Stimulated activated CD4-positive, alpha-beta T cell treated with anti-CD3 and anti-CD28 coated beads, Interleukin-12 subunit alpha, Interleukin-12 subunit beta, amount 100 ng/mL, for 48 hours (primary cell): ENCODE measurements around the gene PI4KA.
"Not testable (repeated sequence)": the region's sequence is repeated elsewhere in the genome, so short reads cannot be mapped to it uniquely, and the experiment has no call there.

Experiments
- DNase-seq, 3 donors: peaks; one replicate each; pipeline ENCODE4 v3.0.0-alpha.2; 2020; ENCODE audit warnings: low read depth in 2 of 3, low spot score in 1 of 3

PI4KA gene

GRCh38 chr22:20727118-20728015, 131.2 kb downstream of the PI4KA start:
- DNase-seq, result no peak

GRCh38 chr22:20725987-20726558, 132.5 kb downstream of the PI4KA start:
- no peak for DNase-seq

- DNase-seq, result no peak
Observed at GRCh38 chr22:20724676-20725454, 133.7 kb downstream of the PI4KA start.

GRCh38 chr22:20721409-20722218, 137.0 kb downstream of the PI4KA start:
- no peak for DNase-seq

GRCh38 chr22:20720692-20721408, 137.8 kb downstream of the PI4KA start:
- DNase-seq, result no peak

GRCh38 chr22:20718727-20719126, 139.9 kb downstream of the PI4KA start:
- DNase-seq, result not testable (repeated sequence)

GRCh38 chr22:20717981-20718380, 140.6 kb downstream of the PI4KA start:
- not testable (repeated sequence) for DNase-seq

- not testable (repeated sequence) for DNase-seq
Observed at GRCh38 chr22:20717213-20717866, 141.3 kb downstream of the PI4KA start.

GRCh38 chr22:20713116-20713515, 145.5 kb downstream of the PI4KA start:
- DNase-seq, result not testable (repeated sequence)

GRCh38 chr22:20709966-20710365, 148.6 kb downstream of the PI4KA start:
- not testable (repeated sequence) for DNase-seq

- DNase-seq, result not testable (repeated sequence)
Observed at GRCh38 chr22:20707549-20708118, 151.0 kb downstream of the PI4KA start.

- not testable (repeated sequence) for DNase-seq
Observed at GRCh38 chr22:20703816-20704609, 154.6 kb downstream of the PI4KA start.

- DNase-seq, result peak in 2 of 3 donors; percentile 20 to 49
Observed at GRCh38 chr22:20703414-20703806, 155.2 kb downstream of the PI4KA start.

GRCh38 chr22:20702546-20703413, 155.8 kb downstream of the PI4KA start:
- peak; percentile 95 to 98 (median 97) for DNase-seq

- DNase-seq, result not testable (repeated sequence)
Observed at GRCh38 chr22:20702175-20702545, 156.5 kb downstream of the PI4KA start.

GRCh38 chr22:20701680-20702136, 156.9 kb downstream of the PI4KA start:
- DNase-seq, result not testable (repeated sequence)

- not testable (repeated sequence) for DNase-seq
Observed at GRCh38 chr22:20700347-20700746, 158.3 kb downstream of the PI4KA start.
